Stimulated activated CD8-positive, alpha-beta memory T cell treated with anti-CD3 and anti-CD28 coated beads, Interleukin-12 subunit alpha, Interleukin-12 subunit beta, amount 100 ng/mL, for 4 hours (primary cell): ENCODE data around the gene FAM222B.
A peak's percentile ranks its signal among the peaks of the same experiment; 100 is the strongest.

ENCODE experiments used
- DNase-seq: peaks from one replicate; pipeline ENCODE4 v3.0.0-alpha.2; 2020; ENCODE audit warnings: low read depth

FAM222B gene

DNA sequence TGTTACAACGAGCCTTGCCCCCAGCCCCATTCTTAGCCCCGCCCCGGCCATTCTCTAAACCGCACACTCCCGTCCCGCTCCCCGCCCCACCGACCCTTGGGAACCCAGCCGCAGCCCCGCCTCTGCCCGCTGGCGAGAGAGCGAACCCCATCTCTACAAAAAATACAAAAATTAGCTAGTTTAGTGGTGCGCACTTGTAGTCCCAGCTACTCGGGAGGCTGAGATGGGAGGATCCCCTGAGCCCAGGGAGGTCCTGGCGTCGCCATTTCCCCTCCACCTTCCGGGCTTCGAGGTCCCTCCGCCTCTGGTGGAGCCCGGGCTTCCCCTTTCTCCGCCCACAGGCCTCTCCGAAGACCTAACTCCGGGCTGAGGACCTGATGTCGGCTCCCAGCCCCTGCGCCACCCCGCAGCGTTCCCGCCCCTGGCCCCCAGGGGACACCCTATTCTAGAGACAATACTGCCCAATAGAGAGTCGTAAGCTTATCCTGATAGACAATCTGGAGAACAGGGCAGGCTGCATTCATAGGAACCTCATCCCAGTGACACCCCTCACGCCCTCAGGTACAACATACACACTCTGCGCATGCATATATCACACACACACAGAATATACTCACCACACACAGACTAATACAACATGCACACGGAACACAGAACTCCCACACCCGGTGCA, 130.4 kb downstream of the FAM222B start:
- DNase-seq = no peak

DNA sequence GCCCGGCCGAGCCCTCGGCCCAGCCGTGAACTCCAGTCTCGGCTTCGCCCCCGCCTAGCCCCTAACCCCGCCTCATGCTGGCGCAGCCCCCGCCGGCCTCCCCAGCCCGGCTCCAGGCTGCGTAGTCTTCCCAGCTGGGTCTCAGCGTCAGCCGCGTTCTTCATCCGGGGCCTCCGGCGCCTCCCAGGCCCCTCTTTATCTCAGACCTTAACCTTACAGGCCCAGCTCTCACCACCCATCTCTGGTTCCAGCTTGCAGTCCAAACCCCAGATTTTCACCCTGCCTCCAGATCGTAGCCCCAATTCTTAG, 130.9 kb downstream of the FAM222B start, which contains the start of gene PROCA1:
Gene PROCA1 (minus strand): TSS at position 166 of the 309 bp plus-strand sequence. CDS start 228 bp downstream, outside the sequence.
- no peak for DNase-seq

DNA sequence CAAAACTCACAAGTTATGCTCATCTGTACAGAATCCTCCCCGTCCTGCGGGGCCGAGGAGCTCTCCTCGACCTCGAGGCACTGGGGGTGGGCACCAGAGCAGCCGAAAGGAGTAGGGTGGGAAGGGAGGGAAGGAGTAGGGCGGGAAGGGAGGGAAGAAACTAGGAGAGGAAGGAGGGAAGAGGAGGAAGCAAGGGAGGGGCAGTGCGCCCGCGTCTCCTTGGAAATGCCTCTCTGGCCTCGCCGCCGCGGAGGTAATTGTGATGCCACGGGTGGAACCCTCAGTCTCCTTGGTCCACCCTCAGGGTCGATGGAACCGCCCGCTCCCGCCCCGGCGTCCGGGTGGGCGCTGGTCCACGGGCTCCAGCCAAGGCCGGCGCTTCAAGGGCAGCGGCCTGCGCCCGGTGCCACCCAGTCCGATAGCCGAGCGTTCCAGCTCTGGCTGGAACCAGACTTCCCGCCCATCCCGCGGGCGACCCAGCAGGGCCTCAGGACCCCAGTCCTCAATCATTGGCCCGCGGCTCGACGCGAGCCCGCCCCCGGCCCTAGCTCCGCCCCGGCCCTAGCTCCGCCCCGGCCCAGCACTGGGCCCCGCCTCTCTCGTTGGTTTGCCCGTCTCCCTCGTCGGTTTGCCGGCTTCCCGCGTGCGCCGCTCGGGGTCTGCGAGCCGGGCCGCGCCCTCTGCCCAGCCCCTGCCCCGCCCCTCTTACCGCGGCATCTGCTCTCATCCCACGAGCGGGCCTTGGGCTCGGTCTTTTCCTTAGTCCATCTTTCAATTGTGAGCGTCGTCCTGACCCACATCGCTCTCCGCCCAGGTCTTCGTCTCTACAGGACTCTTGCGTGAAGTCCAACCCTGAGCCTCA, 131.5 kb downstream of the FAM222B start:
- DNase-seq = peak; percentile 74

DNA sequence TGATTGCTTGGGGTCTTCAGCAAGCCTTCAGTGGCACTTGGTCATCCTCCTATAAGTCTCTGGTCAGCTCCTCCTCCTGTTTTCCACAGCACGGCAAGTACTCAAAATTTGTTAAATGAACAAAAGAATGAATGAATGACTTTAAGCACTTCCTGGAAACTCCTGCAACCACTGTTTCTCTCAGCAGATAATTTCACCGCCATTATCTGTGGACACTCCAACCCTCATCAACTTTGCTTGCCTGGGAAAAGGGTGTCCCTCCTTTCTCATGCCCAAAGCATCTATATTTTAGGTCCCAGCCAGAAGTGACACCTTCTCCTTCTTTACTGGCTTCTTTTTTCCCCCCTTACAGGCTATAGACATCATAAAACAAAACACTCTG, 135.3 kb downstream of the FAM222B start:
- no peak for DNase-seq

DNA sequence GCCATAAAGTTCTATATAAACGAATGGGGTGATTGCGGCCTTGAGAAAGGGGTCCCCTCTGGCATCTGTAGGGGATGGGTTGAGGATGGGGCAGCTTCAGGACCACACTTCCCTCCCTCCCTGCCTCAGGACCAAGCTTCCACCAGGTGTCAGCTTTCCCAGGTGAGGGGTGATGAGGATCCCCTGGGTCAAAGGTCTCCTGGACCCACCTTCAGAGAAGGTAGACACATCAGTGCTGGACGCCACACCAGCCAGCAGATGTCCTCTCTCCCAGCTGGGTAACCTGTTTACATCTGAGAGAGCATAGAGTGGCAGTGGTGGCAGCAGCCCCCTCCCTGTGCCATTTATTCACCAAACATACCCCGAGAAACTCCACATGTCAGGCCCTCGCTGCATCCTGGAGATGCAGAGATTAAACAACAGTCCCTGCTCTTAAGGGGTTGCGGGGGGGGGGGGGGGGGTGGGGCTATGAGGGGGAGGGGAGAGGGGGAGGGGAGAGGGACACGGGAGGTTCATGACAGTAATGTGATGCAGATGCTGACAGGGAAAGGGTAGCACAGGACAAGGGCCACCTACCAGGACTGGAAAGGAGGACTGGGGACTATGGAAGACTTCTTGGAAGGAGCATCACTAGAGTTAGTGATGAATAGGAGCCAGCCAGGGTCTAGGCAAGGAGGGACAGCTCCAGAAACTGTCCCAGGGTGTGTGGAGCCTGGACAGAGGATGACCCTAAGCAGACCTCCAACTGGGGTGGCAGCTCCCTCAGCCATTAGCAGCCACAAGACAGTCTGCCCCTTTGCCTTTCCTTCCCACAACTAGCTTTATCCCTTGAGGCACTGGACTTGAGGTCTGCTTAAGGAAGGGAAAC, 135.9 kb downstream of the FAM222B start:
- DNase-seq = no peak
